Measurements from ENCODE around the gene HIPK4.

HIPK4 gene

DNA sequence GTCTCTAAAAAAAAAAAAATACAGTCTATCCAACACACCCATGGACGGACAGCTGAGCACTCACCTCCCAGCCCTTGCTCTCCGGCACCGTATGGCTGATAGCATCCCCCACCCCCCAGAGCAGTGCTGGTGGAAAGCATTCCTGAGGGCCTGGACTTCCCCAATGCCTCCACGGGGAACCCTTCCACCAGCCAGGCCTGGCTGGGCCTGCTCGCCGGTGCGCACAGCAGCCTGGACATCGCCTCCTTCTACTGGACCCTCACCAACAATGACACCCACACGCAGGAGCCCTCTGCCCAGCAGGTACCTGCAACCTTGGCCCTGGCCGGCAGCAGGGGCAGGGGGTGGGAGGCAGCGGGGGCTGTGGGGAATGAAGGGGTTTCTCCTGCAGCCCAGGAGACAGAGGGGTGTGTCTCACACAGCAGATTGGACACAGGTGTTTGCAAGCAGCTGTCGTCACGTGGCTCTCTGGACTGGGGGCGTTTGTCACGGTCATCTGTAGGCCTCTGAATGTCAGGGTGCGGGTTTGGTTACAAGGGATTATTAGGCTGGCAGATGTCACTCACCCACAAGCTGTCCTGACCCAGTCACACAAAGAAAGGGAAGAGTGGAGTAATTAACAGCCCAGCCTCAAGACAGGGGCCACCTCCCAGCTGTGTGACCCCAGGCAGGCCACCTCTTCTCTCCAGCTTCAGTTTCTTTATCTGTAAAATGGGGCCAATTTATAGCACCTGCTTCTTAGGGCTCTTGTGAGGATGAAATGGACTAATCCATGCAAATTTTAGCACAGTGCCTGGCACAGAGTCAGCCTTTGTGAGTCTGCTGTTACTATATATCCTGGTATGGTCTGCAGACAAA is 22.2 kb downstream of the HIPK4 start:
- DNase-seq (ENCODE audit: low read depth, low spot score) = no peak

DNA sequence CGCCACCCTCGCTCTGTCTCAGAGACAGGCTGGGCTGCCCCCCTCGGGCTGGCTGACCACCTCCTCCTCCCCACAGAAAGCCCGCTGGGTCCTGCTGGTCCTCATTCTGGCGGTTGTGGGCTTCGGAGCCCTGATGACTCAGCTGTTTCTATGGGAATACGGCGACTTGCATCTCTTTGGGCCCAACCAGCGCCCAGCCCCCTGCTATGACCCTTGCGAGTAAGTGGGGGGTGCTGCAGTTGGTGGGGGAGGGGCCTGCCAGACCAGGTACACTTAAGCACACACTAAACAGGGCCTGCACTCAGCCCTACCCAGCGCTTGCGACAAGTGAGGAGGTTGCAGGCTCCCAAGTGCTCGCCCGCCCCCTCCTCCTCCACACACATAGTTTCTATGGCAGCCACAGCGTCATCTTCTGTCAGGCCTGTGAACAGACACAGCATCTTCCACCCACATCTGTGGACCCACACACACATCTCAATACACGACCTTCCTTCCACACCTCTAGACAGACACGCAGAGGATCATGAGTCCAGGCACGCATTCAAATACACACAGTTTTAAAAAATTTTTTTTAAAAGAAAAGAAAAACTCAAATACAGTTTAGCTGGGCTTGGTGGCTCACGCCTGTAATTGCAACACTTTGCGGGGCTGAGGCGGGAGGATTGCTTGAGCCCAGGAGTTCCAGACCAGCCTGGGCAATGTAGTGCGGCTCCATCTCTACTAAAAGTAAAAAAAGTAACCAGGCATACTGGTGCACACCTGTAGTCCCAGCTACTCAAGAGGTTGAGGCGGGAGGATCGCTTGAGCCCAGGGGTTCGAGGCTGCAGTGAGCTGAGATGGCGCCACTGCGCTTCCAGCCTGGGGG is 23.1 kb downstream of the HIPK4 start:
- DNase-seq (ENCODE audit: low read depth, low spot score) = no peak

- DNase-seq (ENCODE audit: low read depth, low spot score) = peak; percentile 5
These were observed 24.2 kb downstream of the HIPK4 start for GRCh38 chr19:40365613-40366401.

DNA sequence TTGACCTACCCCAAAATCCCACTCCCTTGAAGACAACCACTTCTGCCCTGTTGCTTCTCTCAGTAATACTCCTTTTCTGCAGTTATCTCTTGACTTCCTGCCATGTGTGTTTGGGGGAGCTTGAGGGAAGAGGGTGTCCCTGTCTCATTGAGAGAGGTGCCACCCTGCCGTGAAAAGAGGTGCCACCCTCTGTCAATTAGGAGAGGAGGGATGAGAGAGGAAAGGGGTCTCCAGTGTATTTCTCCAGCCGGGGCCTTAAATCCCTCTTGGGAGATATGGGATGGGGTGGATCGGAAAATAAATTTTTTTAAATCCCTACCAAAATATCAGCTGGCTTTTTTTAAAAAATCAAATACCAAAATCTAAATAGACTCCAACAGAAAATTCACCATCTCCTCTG is 25.0 kb downstream of the HIPK4 start:
- no peak for DNase-seq (ENCODE audit: low read depth, low spot score)

GRCh38 chr19:40363069-40363468 is 26.9 kb downstream of the HIPK4 start:
- no peak for DNase-seq (ENCODE audit: low read depth, low spot score)

DNA sequence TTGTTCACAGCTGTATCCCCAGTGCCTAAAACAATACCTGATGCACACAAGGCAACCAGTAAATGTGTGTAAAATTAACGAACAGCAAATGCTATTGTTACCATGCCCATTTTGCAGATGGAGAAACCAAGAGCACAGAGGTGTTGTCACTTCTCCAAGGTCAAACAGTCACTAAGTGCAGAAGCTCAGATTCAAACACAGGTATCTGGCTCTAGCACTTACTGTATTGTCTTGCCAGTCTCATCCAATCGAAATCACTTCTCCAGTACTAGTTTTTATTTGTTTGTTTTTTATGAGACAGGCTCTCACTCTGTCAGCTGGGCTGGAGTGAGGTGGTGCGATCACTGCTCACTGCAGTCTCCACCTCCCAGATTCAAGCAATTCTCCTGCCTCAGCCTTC is 27.8 kb downstream of the HIPK4 start:
- no peak for DNase-seq (ENCODE audit: low read depth, low spot score)

GRCh38 chr19:40360708-40361241 is 29.2 kb downstream of the HIPK4 start:
- no peak for DNase-seq (ENCODE audit: low read depth, low spot score)

- no peak for DNase-seq (ENCODE audit: low read depth, low spot score)
These were observed 29.8 kb downstream of the HIPK4 start for GRCh38 chr19:40360020-40360707.

DNA sequence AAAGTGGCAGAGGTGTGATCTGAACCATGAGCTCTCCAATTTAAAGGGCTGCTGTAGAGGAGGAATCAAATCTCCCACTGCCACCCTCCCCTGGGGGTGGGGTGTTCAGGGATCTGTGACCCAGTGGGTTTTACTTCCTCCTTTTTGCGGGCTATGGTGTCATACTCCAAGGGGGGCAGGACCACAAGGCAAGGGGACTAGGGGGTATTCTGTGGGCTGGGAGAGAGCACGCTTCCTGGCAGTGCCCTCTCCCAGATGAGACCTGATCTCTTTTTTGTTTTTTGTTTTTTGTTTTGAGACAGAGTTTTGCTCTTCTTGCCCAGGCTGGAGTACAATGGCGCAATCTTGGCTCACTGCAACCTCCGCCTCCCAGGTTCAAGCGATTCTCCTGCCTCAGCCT is 31.2 kb downstream of the HIPK4 start:
- DNase-seq (ENCODE audit: low read depth, low spot score) = no peak

GRCh38 chr19:40357640-40358039 is 32.3 kb downstream of the HIPK4 start:
- no peak for DNase-seq (ENCODE audit: low read depth, low spot score)

- no peak for DNase-seq (ENCODE audit: low read depth, low spot score)
These were observed 33.0 kb downstream of the HIPK4 start for GRCh38 chr19:40356681-40357595.

GRCh38 chr19:40355975-40356680 is 33.9 kb downstream of the HIPK4 start:
- no peak for DNase-seq (ENCODE audit: low read depth, low spot score)

DNA sequence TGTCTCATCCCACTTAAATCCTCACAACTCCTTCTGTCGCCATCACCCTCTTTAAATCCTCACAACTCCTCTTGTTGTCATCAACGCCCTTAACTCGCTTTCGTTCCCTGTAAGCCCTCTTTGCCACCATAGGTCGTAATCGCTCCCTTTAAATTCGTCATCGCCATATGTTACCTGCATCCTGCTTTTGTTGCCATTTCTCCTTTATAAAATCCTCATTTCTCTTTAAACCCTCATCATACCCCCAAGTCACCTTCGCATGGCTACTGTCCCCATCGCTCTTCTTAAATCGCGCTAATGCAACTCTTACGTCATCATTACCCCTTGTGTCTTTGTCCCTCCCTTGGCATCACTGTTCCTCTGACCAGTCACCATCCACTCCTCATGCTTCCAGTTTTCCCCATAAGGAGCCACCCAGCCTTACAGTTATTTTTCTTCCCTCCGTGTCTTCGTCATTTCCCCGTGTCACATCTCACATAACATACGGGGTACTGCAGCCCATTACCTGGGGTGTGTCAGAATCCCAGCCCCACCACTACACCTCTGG is 40.9 kb downstream of the HIPK4 start:
- no peak for DNase-seq (ENCODE audit: low read depth, low spot score)

GRCh38 chr19:40348125-40348913 is 41.7 kb downstream of the HIPK4 start, which contains the start of the genes C19orf47 and PLD3:
Gene C19orf47 (minus strand): TSS chr19:40348397. CDS start chr19:40341857, 6,540 bp downstream.
Gene PLD3 (plus strand): TSS chr19:40348695. CDS start chr19:40366484, 17,789 bp downstream.
- peak; percentile 96 for DNase-seq (ENCODE audit: low read depth, low spot score)

GRCh38 chr19:40344422-40344821 is 45.6 kb downstream of the HIPK4 start:
- DNase-seq (ENCODE audit: low read depth, low spot score) = no peak

GRCh38 chr19:40342644-40343311 is 47.2 kb downstream of the HIPK4 start:
- no peak for DNase-seq (ENCODE audit: low read depth, low spot score)
